A673 (cell line): ENCODE measurements around the gene TMEM121B.

Experiments used
- CTCF ChIP-seq: fragments of 300-800, 200-600 bp; sonication (generic); conservative IDR thresholded peaks from 2 replicates; pipeline ENCODE4 v1.5.1; 2017; ENCODE audit warnings: low read depth, mild to moderate bottlenecking, antibody characterized with exemption, low read length, moderate library complexity, mixed read lengths
- EZH2 ChIP-seq: fragments of 200-600 bp; sonication (generic); IDR thresholded peaks from 2 replicates; pipeline ENCODE4 v1.6.1; 2017; ENCODE audit warnings: borderline replicate concordance, low read depth, mild to moderate bottlenecking, mixed read lengths, antibody characterized with exemption, low read length; ENCODE audit not compliant: poor library complexity, severe bottlenecking

DNA sequence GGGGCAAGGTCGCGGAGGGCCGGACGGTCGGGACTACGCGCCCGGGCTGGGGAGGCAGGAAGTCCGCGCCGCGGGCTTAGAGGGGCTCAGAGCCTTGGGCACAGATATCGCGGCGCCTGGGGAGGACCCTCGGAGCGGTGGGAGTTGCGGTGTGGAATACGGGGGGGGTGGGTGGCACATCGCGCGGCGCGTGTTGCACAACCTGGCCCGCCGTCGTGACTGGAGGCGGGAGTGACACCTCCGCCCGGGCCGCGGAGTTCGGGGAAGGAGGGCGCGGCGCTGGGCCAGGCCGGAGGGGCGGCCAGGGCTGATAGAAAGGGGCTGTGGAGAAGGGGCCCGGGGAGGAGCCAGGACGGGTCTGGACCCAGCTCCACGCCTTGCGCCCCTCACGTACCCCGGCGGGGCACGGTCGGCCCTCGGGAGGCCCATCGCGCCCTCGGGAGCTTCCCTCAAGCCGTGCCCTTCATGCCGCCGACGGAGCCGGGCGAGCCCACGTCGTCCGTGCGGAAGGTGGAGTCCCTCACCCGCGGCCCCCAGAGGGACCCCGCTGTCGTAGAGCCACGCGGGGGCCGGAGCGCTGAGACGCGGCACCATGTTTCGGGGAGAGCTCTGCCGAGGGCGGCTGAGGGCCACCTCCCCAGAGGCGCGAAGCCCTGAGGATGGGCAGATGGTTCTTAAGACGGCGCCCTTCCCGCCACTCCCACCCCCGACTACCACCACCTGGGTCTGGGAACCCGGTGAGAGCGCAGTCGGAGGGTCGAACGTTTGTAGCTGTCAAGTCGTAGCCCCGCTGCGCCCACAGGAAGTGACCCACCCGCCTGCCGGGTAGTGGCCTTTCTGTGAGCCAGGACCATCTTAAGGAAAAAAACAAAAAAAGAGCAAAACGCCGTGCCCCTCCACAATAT lies 35.6 kb downstream of the TMEM121B start:
- TF ChIP-seq EZH2, result no peak
- no peak for TF ChIP-seq CTCF
